Activated CD8-positive, alpha-beta T cell treated with anti-CD3 and anti-CD28 coated beads, Interleukin-2, amount 10 ng/mL, durations not matched to agents 7 days and 5 days (primary cell): ENCODE measurements around the gene STK11. TPM values are rescaled to one million over a fixed set of nuclear protein-coding genes. Genes with fewer than 3 reads are reported as not detected.
A peak's percentile ranks its signal among the peaks of the same experiment; 100 is the strongest.

Experiments
- ATAC-seq: fragments of 150-1000 bp; cut with Tn5 transposase; one replicate; pipeline ENCODE4 v1.10.0; 2021; ENCODE audit warnings: moderate library complexity
- CTCF ChIA-PET: fragments of 350-600 bp; sonication (Branson Sonifier 250); formaldehyde crosslinking; loops from one replicate; lab custom pipeline; 2021; ENCODE audit warnings: antibody characterized with exemption; lab: Charles Lee
- POLR2A ChIA-PET: fragments of 350-600 bp; sonication (Branson Sonifier 250); formaldehyde crosslinking; loops from one replicate; lab custom pipeline; 2021; ENCODE audit warnings: antibody characterized with exemption; lab: Charles Lee
- DNase-seq: peaks from one replicate; pipeline ENCODE4 v3.0.0-alpha.2; 2020
- H3K27ac Mint-ChIP-seq: one replicate; pipeline ENCODE4 v1.8.0; 2021; ENCODE audit warnings: mild to moderate bottlenecking, mixed read lengths
- H3K27me3 Mint-ChIP-seq: one replicate; pipeline ENCODE4 v1.8.0; 2021; ENCODE audit warnings: low read depth, mixed read lengths
- H3K36me3 Mint-ChIP-seq: one replicate; pipeline ENCODE4 v1.8.0; 2021; ENCODE audit warnings: low read depth, mixed read lengths
- H3K4me1 Mint-ChIP-seq: one replicate; pipeline ENCODE4 v1.8.0; 2021; ENCODE audit warnings: low read depth, mixed read lengths
- H3K4me3 Mint-ChIP-seq: one replicate; pipeline ENCODE4 v1.8.0; 2021; ENCODE audit warnings: mild to moderate bottlenecking, mixed read lengths
- H3K9me3 Mint-ChIP-seq: one replicate; pipeline ENCODE4 v1.8.0; 2022; ENCODE audit warnings: mixed read lengths; ENCODE audit not compliant: insufficient read depth
- total RNA-seq, 2 experiments: library from RNA; stranded (reverse); gene quantifications; one replicate each; pipeline ENCODE4 v1.2.3, GENCODE V29; 2021

The STK11 gene
- total RNA-seq, 2 experiments from 2014 or later = 68.8 to 70.8 TPM

- H3K27me3 Mint-ChIP-seq = peaks cover 2% of the 10 kb centered on the region
- ChIA-PET POLR2A (interaction anchor here (0.5 to 4.4 kb wide), 38 partner anchors 10 to 606 kb away, joined by 3 to 218 read pairs (median 5); partner anchors contain the start of genes ABCA7, ARHGAP45 and ATP5F1D), CTCF (interaction anchor here (0.8 to 5.2 kb wide), 5 partner anchors 9 to 47 kb away, joined by 3 to 606 read pairs (median 4); partner anchors contain the start of gene ATP5F1D)
- ATAC-seq (peak; percentile 35), DNase-seq (peak; percentile 89)
- peaks cover 73% of the 10 kb centered on the region for H3K4me1 Mint-ChIP-seq
- H3K27ac Mint-ChIP-seq = peak overlapping the region; percentile 90
- H3K9me3 Mint-ChIP-seq = no peaks in the 10 kb centered on the region
- peaks cover 53% of the 10 kb centered on the region for H3K36me3 Mint-ChIP-seq
- peak overlapping the region; percentile 83 for H3K4me3 Mint-ChIP-seq
Observed at GRCh38 chr19:1269478-1270212, 64.1 kb downstream of the STK11 start.

- Mint-ChIP-seq H3K36me3 (peaks cover 53% of the 10 kb centered on the region), H3K9me3 (no peaks in the 10 kb centered on the region), H3K4me1 (peaks cover 66% of the 10 kb centered on the region), H3K27ac (peak overlapping the region; percentile 90), H3K27me3 (peaks cover 2% of the 10 kb centered on the region), H3K4me3 (peak overlapping the region; percentile 83)
- ChIA-PET POLR2A (interaction anchor here (0.7 to 1.7 kb wide), 3 partner anchors 9 to 194 kb away, joined by 3 to 52 read pairs (median 8); no protein-coding TSS in a partner anchor), CTCF (interaction anchor here (5.2 kb wide), 1 partner anchor 26 kb away, joined by 606 read pairs; the partner anchor contains the start of gene ATP5F1D)
- ATAC-seq (no peak), DNase-seq (no peak)
Observed at GRCh38 chr19:1270213-1270853, 64.8 kb downstream of the STK11 start.

GRCh38 chr19:1270854-1271527 lies 65.4 kb downstream of the STK11 start:
- Mint-ChIP-seq H3K27ac (peak overlapping the region; percentile 90), H3K4me3 (peak overlapping the region; percentile 83), H3K27me3 (peaks cover 2% of the 10 kb centered on the region), H3K4me1 (peaks cover 61% of the 10 kb centered on the region), H3K9me3 (no peaks in the 10 kb centered on the region), H3K36me3 (peaks cover 52% of the 10 kb centered on the region)
- DNase-seq = no peak
- POLR2A ChIA-PET = interaction anchor here (1.3 kb wide), 1 partner anchor 27 kb away, joined by 4 read pairs; no protein-coding TSS in a partner anchor
- CTCF ChIA-PET = interaction anchor here (3.6 kb wide), 1 partner anchor 27 kb away, joined by 34 read pairs; no protein-coding TSS in a partner anchor
- no peak for ATAC-seq

DNA sequence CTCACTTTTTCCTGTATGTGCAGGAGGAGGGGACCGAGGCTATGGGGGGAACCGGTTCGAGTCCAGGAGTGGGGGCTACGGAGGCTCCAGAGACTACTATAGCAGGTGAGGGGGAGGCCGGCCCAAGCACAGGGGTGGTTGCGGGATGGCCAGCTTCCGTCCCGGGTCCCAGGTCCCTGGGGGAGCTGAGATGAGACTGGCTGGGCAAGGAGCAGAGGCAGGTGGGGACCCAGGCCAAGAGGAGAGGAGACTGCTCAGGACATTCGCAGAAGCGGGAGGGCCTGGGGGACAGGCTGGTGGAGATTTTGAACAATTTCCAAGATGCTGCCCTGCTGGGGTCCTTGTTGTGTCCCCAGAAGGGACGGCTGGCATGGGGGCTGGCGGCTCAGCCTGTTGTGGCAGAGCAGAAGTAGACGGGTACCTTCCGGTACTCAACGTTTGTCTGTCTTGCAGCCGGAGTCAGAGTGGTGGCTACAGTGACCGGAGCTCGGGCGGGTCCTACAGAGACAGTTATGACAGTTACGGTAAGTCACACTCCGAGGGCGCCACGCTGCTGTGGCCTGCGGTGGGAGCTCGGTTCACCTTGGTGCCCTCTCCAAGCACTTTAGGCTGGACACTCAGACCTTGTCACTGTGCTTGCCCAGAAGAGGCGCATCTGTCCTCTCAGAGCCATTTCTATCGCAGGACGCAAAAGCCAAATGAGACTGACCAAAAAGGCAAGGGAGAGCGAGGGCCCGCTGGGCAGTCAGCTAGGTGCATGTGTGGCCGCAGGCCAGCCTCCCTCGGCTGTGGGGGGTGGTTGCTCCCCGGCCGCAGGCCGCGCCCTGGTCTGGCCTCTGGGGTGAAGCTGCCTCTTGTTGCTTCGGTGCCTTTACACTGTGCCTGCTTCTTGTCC lies 66.2 kb downstream of the STK11 start:
- ATAC-seq (no peak), DNase-seq (no peak)
- CTCF ChIA-PET = interaction anchor here (3.6 kb wide), 1 partner anchor 27 kb away, joined by 34 read pairs; no protein-coding TSS in a partner anchor
- peak overlapping the region; percentile 90 for H3K27ac Mint-ChIP-seq
- peaks cover 2% of the 10 kb centered on the region for H3K27me3 Mint-ChIP-seq
- peaks cover 55% of the 10 kb centered on the region for H3K36me3 Mint-ChIP-seq
- peaks cover 62% of the 10 kb centered on the region for H3K4me1 Mint-ChIP-seq
- no peaks in the 10 kb centered on the region for H3K9me3 Mint-ChIP-seq
- POLR2A ChIA-PET = interaction anchor here (1.2 to 1.3 kb wide), 2 partner anchors 13 to 27 kb away, joined by 3 to 4 read pairs; no protein-coding TSS in a partner anchor
- peak overlapping the region; percentile 83 for H3K4me3 Mint-ChIP-seq

- H3K27ac Mint-ChIP-seq = peak overlapping the region; percentile 75
- H3K9me3 Mint-ChIP-seq = no peaks in the 10 kb centered on the region
- H3K36me3 Mint-ChIP-seq = peaks cover 58% of the 10 kb centered on the region
- ChIA-PET CTCF (interaction anchor here (1.5 to 3.6 kb wide), 2 partner anchors 28 to 32 kb away, joined by 6 to 34 read pairs; no protein-coding TSS in a partner anchor), POLR2A (interaction anchor here (0.6 to 1.4 kb wide), 3 partner anchors 14 to 159 kb away, joined by 3 to 10 read pairs (median 3); no protein-coding TSS in a partner anchor)
- H3K4me1 Mint-ChIP-seq = peaks cover 58% of the 10 kb centered on the region
- peak overlapping the region; percentile 34 for H3K4me3 Mint-ChIP-seq
- DNase-seq (no peak), ATAC-seq (no peak)
- no peaks in the 10 kb centered on the region for H3K27me3 Mint-ChIP-seq
Observed at GRCh38 chr19:1272423-1273262, 67.1 kb downstream of the STK11 start.

DNA sequence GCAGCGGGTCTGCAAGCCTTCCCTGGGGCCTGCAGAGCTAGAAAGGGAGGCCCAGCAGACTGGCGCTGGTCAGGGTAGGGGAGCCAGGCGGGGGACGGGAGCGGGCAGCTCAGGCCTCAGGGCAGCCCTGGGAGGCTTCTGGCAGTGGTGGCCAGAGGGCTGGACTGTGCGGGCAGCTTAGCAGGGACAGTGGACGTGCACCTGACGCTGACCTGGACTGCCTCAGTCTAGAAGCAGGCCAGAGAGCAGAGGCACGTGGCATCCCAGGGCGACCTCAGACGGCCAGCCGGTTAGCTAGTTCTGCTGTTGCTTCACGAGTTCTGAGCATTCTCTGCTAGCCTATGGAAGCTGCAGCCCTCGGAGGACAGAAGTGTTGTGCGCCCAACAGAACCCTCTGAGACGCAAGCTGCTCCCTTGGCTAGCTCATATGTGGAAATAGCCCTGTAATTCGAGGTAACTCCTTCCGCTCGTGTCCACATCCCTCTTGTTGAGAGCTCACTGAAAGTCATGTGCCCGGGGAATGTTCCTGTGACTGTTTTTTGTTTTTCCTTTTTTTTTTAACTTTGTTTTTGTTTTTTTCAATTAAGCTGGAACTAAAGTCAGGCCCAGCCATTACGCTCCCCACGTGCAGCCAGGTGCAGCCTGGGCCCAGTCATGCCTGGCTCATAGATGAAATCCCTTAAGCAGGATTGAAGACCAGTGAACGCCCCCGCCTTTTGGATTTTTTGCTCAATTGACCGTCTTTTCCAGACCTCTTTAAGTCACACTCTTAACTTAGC lies 67.9 kb downstream of the STK11 start:
- no peak for DNase-seq
- Mint-ChIP-seq H3K27me3 (no peaks in the 10 kb centered on the region), H3K4me3 (peak overlapping the region; percentile 34), H3K4me1 (peaks cover 53% of the 10 kb centered on the region), H3K36me3 (peaks cover 62% of the 10 kb centered on the region), H3K9me3 (no peaks in the 10 kb centered on the region), H3K27ac (peak overlapping the region; percentile 75)
- ChIA-PET CTCF (interaction anchor here (1.4 to 3.6 kb wide), 3 partner anchors 10 to 33 kb away, joined by 3 to 34 read pairs (median 6); no protein-coding TSS in a partner anchor), POLR2A (interaction anchor here (0.6 to 1.4 kb wide), 5 partner anchors 13 to 159 kb away, joined by 3 to 10 read pairs (median 4); no protein-coding TSS in a partner anchor)
- ATAC-seq = no peak

GRCh38 chr19:1274081-1274851 lies 68.7 kb downstream of the STK11 start:
- Mint-ChIP-seq H3K27me3 (no peaks in the 10 kb centered on the region), H3K27ac (peak overlapping the region; percentile 73), H3K36me3 (peaks cover 65% of the 10 kb centered on the region), H3K4me1 (peaks cover 49% of the 10 kb centered on the region), H3K4me3 (peak overlapping the region; percentile 68), H3K9me3 (no peaks in the 10 kb centered on the region)
- CTCF ChIA-PET = interaction anchor here (1.4 to 3.6 kb wide), 3 partner anchors 10 to 34 kb away, joined by 3 to 34 read pairs (median 6); no protein-coding TSS in a partner anchor
- no peak for ATAC-seq
- DNase-seq = no peak
- POLR2A ChIA-PET = interaction anchor here (0.5 to 1.4 kb wide), 5 partner anchors 14 to 881 kb away, joined by 3 to 10 read pairs (median 4); no protein-coding TSS in a partner anchor

GRCh38 chr19:1274852-1275259 lies 69.3 kb downstream of the STK11 start:
- peaks cover 52% of the 10 kb centered on the region for H3K4me1 Mint-ChIP-seq
- no peaks in the 10 kb centered on the region for H3K27me3 Mint-ChIP-seq
- ChIA-PET CTCF (interaction anchor here (0.9 to 6.3 kb wide), 5 partner anchors 8 to 108 kb away, joined by 3 to 57 read pairs (median 4); no protein-coding TSS in a partner anchor), POLR2A (interaction anchor here (0.5 to 1.5 kb wide), 8 partner anchors 8 to 882 kb away, joined by 3 to 13 read pairs (median 4); partner anchors contain the start of gene NDUFS7)
- H3K27ac Mint-ChIP-seq = peak overlapping the region; percentile 73
- no peak for ATAC-seq
- H3K36me3 Mint-ChIP-seq = peaks cover 68% of the 10 kb centered on the region
- no peak for DNase-seq
- H3K9me3 Mint-ChIP-seq = no peaks in the 10 kb centered on the region
- H3K4me3 Mint-ChIP-seq = peak overlapping the region; percentile 70
